ENCODE data around the gene DIPK1A.

Gene DIPK1A

DNA sequence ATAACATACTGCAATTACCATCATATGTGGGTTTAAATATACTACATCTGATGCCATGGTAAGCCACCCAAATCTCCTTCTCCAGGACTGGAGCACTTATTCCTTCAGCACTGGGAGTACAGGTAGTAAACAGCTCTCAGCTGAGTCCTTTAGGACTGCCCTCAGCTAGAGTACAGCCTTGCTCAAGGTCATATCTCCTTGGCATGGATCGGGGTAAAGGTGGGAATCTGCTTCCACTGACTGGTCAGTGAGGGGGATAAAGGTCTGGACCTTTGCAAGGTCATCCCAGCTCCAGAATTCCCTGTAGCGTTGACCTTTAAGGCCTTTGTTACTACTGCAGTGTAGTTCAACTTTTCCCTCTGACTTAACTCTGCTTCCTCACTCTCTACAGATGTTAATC, 90.7 kb downstream of the DIPK1A start:
- ATAC-seq, result no peak

DNA sequence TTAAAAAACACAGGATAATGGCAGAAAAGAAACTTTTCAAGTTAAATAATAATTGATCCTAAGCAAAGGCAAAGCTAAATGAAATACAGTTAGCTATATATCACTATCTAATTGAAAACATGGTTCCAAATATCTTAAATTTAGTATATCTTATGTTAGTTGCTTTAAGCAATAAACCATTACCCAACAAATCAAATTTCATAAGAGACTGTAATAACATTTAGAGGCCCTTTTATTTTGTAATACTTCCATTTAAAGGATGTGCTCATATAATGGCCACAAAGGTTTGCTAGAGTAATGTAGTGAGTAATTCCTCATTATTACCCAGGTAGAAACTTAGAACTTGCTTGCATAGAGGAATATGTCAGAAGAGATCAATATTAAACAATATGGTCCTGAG, 97.1 kb downstream of the DIPK1A start:
- no peak for ATAC-seq

DNA sequence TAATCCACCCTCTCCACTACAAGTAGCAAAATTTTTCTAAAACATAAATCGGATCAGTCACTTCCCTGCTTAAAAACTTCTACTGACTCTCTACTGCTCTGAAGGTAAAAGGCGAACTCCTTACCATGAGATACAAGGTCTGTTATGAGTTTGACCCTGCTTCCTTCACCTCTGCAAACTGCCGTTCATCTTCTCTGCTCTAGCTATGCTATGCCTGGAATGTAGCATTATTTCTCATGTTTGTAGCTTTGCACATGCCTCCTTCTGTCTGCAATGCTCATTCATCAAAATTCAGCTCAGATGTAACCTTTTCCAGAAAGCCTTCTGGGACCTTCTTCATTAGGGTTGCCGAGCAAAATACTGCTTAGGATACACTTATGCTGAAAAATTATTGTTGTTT, 98.7 kb downstream of the DIPK1A start:
- no peak for ATAC-seq

DNA sequence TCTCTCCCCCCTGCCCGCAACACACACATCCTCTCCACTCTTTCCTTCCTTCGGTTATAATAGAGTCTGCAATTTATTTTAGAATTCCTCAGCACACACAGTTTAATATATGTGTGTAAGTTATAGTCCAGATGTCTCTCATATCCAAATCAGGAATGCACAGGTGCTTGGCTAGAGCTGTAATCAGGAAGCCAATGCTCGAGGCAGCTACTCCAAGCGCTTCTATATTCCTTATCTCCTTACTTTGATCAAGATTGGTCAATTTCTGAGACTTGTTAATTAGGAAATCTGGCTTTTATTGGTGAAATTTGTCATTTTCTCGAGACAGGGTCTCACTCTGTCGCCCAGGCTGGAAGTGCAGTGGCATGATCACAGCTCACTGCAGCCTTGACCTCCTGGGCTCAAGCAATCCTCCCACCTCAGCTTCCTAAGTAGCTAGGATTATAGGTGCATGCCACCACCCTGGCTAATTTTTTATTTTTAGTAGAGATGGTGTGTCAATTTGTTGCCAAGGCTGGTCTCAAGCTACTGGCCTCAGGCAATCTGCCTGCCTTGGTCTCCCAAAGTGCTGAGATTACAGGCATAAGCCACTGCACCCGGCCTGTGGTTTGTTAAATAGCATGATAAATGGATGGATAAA, 101.7 kb downstream of the DIPK1A start:
- ATAC-seq, result no peak

DNA sequence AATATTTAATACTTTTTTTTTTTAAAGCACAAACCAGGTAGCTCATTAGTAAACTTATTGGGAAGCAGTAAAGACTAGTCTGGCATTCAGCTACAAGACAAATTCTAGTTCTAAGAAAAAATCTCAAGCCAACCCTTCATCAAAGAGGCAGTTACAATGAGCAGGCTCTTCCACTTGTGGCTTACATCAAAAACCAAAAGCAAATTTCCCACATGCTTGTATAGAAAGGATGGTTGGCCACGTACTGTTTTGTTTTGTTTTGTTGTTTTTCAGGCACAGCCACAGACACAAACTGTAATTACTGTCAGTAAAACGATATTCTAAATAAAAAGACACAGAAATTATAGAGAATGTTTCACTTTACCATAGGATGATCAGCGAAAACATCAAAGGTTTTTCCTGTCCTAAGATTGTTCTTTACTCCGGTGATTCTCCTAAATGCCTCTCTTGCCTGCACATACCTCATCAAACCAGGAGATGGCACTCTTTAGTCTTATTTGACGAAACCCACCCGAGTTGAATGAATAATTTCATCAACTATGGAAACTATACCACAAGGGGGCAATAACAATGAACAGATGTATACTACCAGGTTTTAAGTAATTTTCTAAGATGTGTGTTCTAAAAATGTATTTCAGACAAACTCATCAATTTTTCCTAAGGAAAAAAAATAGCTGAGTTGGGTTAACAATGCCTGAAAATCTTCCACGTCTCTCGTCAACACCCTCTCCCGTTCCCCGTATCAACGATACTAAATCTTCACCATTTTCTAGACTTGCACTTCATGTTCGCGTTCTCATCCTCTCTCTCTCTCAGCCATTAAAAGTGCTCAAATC, 102.5 kb downstream of the DIPK1A start:
- ATAC-seq, result peak; percentile 79 to 87

DNA sequence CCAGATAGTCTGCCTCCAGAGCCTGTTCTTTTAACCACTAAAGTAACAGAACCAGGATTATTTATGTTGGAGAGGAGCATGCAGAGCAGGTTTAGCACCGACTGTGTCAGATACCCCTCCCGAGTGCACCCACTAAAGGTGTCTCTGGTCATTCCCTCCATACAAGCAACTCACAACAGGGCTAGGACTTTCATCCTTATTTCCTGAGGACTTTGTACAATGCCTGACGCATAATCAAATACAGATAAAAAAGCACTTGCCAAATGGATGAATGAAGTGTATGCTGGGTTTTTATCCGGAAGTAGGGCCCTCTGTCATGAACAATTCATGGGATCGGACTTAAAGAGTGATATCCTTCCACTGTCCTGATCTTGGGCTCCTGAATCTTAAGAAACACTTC, 103.4 kb downstream of the DIPK1A start:
- no peak for ATAC-seq

DNA sequence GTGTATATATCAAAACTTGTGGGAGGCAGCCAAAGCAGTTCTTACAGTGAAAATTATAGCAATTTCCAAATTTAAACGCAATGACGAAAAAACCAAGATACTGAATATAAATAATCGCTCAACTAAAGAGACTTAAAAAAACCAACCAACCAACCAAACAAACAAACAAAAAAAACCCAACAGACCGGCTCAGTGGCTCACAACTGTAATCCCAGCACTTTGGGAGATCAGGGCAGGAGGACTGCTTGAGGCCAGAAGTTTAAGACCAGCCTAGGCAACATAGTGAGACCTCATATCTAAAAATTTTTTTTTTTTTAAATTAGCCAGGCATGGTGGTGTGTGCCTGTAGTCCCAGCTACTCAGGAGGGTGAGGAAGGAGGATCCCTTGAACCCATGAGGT, 106.0 kb downstream of the DIPK1A start:
- no peak for ATAC-seq

DNA sequence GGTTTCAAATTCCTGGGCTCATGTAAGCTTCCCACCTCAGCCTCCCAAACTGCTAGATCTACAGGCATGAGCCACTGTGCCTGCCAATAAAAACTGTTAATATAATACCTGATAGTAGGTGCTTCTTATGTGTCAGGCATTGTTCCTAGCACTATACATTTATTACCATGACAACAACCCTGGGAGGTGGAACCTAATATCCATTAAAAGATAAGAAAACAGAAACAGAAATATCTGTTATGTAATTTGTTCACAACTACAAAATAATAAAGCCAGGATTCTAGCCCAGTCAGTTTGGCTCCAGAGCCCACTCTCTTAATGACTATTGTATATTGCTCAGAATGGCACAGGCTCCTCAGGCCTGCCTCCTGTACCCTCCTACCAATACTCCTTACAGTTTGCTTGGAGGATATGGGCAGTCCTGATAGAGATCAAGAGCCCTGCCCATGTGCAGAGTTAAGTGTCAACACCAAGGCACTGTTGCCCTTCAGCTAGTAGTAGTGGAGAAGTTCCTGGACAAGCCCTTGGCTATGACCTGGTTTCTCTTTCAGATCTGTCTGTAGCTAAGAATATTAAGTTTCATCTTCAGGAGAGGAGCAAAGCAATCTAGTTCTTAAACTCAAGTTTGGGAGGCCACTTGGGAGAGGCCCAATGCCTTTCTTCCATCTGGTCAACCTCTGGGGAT, 107.0 kb downstream of the DIPK1A start:
- peak in 1 of 2 donors; percentile 8 for ATAC-seq

DNA sequence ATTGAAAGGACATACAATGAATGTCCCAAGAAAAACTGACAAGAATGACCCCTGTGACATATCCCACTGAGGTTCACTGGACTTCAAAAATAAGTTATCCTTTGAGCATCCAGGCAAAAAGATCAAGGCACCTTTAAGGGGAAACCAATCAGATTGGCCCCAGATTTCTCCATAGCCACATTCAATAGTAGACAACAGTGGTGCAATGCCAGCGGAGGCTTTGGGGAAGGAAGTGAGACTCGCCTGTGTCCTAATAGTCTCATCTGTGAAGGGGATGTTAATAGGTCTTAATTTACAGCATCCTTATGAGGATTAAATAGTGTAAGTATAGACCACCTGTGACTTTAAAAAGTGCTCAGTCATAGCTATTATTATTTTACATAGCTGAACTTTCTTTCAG, 108.0 kb downstream of the DIPK1A start:
- no peak for ATAC-seq

DNA sequence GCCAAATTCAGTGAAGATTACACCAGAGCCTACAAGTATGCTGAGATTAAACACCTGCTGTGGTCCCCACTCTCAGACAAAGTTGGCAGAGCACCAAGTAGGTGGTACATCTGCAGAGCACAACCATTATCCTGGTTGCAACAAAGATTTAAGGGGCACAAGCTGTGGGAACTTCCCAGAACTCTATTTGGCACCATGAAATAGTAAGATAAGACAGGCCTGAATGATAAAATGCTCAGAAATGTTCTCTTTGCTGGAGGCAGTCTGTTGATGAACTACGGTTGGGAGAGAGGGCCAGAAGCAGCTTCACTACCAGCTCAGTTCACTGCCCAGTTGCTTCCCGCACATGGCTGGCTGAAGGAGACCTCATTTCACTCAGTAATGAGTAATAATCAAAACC, 109.5 kb downstream of the DIPK1A start:
- no peak for ATAC-seq

DNA sequence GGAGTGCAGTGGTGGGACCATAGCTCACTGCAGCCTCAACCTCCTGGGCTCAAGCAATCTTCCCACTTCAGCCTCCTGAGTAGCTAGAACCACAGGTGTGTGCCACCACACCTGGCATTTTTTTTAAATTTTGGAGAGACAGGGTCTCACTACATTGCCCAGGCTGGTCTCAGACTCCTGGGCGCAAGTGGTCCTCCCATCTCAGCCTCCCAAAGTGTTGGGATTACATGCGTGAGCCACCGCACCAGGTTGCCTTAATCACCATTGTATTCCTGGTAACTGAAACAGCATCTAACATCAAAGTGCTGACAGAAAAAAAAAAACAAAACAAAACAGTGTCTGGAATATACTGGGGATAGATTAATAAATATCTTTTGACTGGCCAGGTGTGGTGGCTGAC, 111.2 kb downstream of the DIPK1A start:
- ATAC-seq, result no peak

DNA sequence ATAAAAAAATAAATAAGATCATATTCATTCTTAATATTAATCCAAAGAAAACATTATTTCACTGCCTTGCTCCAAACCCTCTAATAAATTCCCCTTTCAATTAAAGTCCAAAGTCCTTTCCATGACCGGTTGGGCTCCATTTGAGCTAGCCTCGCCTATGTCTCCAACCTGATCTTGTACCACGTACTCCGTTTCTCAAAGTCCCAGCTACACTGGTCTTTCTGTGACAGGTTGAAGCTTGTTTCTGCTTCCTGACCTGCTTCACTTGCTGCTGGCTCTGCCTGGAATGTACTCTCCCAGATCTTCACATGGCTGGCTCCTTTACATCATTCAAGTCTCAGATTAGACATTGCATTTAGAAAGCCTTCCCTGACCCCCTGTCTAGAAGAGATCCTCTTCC, 113.1 kb downstream of the DIPK1A start:
- ATAC-seq, result no peak

DNA sequence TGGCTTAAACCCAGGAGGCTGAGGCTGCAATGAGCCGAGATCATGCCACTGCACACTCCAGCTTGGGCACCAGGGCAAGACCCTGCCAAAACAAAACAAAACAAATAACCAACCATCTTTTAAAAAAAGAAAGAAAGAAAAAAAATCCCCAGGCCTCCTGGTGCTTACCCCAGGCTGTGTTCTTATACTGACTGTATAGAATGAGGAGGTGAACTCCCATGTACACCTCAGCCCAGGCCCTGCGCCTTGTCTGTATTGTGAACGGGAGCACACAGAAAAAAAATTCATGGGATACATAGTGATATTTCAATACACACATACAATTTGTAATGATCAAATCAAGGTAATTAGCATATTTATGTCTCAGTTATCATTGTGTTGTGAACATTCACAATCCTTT, 115.4 kb downstream of the DIPK1A start:
- no peak for ATAC-seq

DNA sequence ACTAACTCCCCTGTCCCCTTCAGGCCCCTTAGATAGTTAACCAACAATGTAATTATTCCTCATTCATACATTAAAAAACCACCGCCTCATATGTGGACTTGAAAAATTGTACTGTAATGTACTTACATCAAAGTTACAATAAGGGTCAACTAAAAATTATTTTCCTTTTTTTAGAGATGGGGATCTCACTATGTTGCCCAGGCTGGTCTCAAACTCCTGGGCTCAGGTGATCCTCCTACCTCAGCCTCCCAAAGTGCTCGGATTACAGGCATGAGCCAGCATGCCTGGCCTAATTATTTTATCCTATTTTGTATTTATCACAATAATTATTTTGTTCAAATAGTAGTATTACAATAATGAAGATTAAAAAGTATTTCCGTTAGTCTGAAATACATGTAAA, 116.8 kb downstream of the DIPK1A start:
- ATAC-seq, result no peak

DNA sequence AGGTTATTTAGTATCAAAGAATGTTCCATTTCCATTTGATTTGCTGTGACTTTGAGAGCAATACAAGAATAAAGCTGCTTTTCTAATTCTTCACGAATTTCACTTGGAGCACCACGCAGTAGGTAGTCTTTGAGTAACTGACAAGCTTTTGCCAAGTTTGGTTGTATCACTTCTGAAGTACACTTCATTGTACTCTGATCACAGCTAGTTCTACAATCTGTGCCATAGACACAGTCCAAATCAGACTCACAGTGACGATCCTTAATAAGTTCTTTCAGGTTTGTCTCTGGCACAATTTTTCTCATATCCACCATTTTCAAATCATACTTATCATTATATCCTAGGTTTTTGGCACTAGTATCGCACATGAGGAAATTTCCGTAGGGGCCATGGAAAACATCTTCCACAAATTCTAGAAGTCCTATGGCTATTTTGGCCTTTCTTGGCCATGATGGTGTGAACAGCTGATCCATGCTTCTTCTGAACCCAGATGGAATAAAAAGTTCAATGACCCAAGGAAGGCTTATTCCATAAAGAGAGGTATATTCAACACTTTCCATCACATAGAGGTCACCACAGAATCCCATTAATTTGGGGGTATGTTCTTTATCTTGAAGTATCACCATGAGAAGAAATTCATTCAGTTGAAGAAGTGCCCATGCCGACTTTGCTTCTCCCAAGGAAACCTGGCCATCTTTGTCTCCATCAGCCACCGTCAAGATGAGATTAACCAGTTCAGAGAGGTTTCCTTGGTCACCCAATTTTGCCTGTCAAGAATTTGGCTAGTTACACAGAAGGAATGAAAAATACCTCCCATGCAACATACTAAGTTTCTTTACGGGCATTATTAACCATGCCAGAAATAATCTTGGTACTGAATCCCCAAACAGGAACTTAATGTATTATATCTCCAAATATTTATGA, 117.6 kb downstream of the DIPK1A start:
- ATAC-seq, result no peak

DNA sequence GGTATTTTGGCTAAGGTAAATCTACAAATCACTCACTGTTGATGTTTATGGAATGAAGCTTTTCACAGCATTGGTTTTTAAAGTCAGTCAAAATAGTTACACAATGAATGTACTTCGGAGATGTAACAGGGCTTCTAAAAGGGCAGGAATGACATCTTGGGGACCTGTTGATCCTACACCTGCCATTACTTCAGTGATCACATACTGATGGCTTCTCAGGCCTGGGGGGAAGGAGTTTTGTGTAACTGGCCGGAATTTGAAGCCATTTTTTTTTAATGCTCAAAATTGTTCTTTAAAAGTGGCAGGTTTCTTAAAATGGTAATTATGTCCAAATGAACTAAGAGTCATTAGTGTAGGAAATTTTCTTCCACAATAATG, 118.2 kb downstream of the DIPK1A start:
- no peak for ATAC-seq

DNA sequence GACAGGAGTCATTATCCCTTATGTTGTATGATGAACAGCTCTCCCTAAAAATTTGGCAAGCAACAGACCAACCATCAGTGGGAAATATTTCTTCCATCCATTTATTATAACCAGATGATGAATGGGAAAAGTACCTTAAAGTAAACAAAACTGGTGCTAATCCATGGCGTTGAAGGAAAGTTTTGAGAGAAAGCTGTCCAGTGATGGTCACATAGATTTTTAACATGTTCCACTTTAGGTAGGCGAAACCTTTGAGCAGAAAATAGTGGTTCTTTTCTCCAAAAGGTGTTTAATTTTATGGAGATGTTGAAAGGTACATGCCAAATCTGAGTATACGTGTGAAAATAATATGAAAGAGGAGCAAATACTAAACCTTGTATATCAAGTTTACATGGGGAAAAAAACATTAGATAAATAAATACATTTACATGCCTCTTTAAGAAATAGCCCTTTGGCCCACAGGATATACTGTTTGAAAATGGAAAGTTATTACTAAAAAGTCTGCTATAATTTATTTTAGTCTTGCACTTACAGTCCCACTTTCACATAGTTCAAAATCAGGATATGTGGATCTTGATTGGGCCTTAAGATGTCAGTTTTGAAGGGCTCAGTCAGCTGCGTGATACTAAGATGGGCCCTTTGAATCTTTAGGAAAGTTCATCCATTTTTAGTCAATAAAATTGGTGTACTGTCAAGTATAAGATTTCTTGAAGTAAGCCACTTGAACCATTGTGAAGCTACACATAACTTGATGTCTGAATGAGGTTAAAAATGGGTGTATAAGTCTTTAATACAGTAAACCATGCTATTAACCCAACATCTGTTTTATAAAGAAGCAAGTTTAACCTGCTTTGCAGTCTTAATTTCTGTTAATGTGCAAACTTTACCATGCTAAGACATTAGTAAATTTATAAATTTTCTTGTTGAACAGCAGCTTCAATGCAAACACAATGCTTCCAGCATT, 118.9 kb downstream of the DIPK1A start:
- ATAC-seq, result no peak

DNA sequence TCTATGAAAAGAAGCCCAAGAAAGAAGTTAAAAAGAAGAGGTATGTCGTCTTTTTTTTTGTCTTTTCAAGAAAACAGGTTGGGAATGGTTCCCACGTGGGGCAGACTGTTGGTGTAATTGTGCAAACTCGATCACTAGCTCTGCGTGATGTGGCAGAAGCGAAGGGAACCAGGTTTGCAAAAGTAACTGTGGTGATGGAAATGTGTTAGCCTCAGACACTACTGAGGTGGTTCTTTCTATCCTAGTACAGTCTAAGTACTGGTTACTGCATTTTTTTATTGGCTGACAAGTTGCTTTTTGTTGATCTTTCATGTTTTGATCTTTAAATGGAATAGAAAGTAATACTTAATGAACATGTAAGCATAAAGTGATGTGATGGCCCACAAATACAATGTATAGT, 120.7 kb downstream of the DIPK1A start:
- no peak for ATAC-seq

DNA sequence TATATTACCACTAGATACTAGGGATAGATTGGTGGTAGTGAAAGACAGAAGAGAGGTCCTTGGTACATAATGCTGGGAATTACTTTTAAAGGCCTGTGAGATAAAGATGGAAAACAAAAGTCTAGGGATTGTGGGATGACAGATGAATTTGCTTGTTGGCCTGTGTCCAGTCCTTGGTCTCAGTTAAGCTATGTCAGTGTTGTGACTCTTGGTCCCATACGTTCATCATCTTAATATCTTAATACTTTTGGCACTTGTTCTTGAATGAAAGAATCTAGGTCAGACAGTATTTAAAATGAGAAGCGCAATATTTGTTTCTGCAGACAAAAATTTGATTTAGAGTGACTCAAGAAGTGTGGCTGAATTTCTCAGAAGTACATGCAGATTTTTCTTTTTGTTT, 121.8 kb downstream of the DIPK1A start:
- ATAC-seq, result no peak

DNA sequence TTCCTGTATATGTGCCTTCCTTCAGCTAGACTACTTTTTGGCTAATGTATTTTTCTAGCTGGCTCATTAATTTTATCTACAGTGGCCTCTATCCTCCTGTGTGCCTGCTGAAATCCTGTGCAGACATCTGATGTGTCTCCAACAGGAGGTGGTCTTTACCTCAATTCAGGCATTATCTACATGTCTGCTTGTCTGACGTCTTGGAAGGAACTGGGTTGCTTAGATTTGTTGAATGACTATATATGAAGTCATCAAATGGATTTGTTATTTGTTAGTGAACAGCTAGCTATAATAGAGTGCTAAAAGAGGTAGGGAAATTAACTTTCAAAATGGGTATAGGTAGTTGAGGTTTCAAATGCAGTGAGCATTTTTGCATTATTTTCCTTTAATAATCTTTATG, 122.7 kb downstream of the DIPK1A start:
- peak in 1 of 2 donors; percentile 18 for ATAC-seq

DNA sequence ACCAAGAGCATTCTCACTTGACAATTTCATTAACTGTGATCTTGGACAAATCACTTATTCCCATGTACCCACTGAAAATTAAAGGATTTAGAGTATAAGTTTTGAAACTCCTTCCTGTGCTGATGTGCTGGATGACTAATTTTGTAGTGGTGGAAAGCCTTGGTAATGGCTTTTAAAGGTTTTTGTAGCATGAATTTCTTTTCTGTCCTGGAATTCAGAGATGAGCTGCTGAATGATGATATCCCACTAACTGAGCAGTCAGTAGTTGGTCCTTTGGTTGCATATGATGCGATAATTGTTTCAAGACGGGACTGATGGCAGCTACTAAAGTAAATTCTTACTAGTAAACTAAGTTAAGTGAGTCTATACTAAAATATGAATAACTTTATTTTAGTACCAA, 124.2 kb downstream of the DIPK1A start:
- no peak for ATAC-seq

DNA sequence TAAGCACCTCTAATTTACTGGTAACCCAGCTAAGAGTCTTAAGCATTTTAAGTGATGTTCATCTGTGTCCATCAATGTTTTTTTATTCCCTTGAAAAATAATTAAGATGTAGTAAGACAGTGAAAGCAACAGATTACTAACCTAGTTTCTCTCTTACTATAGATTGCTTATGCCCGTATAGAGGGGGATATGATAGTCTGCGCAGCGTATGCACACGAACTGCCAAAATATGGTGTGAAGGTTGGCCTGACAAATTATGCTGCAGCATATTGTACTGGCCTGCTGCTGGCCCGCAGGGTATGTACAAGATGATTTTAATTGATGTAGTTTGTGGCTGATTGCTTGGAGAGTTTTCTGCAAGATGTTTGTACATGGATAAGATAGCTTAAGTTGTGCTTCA, 126.6 kb downstream of the DIPK1A start:
- no peak for ATAC-seq
